GM12878 (cell line): Measurements from ENCODE around the gene ATP1A1. TPM values are rescaled to one million over a fixed set of nuclear protein-coding genes. Genes with fewer than 3 reads are reported as not detected.

ENCODE experiments used
- ATAC-seq: fragments of 200-7000 bp; cut with Tn5 transposase; 3 replicates; pipeline ENCODE4 v1.9.1; 2020; ENCODE audit warnings: mild to moderate bottlenecking, moderate library complexity
- BruUV-seq: library from RNA; stranded (reverse); fragments of 400-500 nt; replicated peaks from 2 replicates; lab custom pipeline; 2021; lab: Mats Ljungman, UMichigan
- CTCF ChIA-PET: fragments of 300-600 bp; sonication (Branson Sonifier 250); formaldehyde crosslinking; extraction: SDS; loops from one replicate; lab custom pipeline; 2021; ENCODE audit warnings: inconsistent platforms; lab: Yijun Ruan, JAX
- POLR2A ChIA-PET: fragments of 350-600 bp; formaldehyde crosslinking; extraction: SDS; loops from one replicate; lab custom pipeline; 2021; ENCODE audit warnings: inconsistent platforms; lab: Charles Lee
- RAD21 ChIA-PET: fragments of 300-600 bp; sonication (Branson Sonifier 250); formaldehyde crosslinking; loops from one replicate; lab custom pipeline; 2023; ENCODE audit warnings: antibody characterized with exemption; ENCODE audit not compliant: unreplicated experiment; lab: Charles Lee
- SMC1A ChIA-PET: fragments of 300-600 bp; sonication (Branson Sonifier 250); formaldehyde crosslinking; loops from one replicate; lab custom pipeline; 2023; ENCODE audit not compliant: unreplicated experiment, uncharacterized antibody; lab: Charles Lee
- DNase-seq: peaks from one replicate; pipeline ENCODE4 v3.0.0-alpha.2; 2011; ENCODE audit warnings: low read depth, low spot score
- FAIRE-seq: peaks from 3 replicates; lab custom pipeline; 2011; peaks lifted over from hg19 to GRCh38; lab: Jason Lieb, UNC
- H2AFZ ChIP-seq: 2 replicates; pipeline ENCODE4 v1.6.0; 2011; ENCODE audit warnings: low read depth, low read length, control low read depth; ENCODE audit not compliant: control insufficient read depth
- H3K27ac ChIP-seq: 2 replicates; pipeline ENCODE4 v1.5.1; 2011; ENCODE audit warnings: control low read depth; ENCODE audit not compliant: control insufficient read depth, insufficient read depth
- H3K27me3 ChIP-seq, 2 experiments: replicated peaks in 1 of 2; 2 replicates each; pipeline versions ENCODE4 v1.6.0 to v1.6.1; 2011; ENCODE audit warnings: low read length in 1 of 2; ENCODE audit not compliant: control insufficient read depth in 2 of 2, insufficient read depth in 2 of 2
- H3K36me3 ChIP-seq, 2 experiments: 2 replicates each; pipeline ENCODE4 v1.5.1; 2011; ENCODE audit warnings: low read length in 1 of 2; ENCODE audit not compliant: control insufficient read depth in 2 of 2, insufficient read depth in 2 of 2
- H3K4me1 ChIP-seq: 2 replicates; pipeline ENCODE4 v1.6.1; 2011; ENCODE audit warnings: mild to moderate bottlenecking, low read length, moderate library complexity, mixed read lengths; ENCODE audit not compliant: control insufficient read depth, insufficient read depth
- H3K4me2 ChIP-seq: 2 replicates; pipeline ENCODE4 v1.6.0; 2011; ENCODE audit warnings: control low read depth; ENCODE audit not compliant: control insufficient read depth, insufficient read depth
- H3K4me3 ChIP-seq: fragments of 200-600 bp; sonication (generic); 2 replicates; pipeline ENCODE4 v1.5.1; 2016
- H3K79me2 ChIP-seq: 2 replicates; pipeline ENCODE4 v1.6.0; 2011; ENCODE audit warnings: low read length; ENCODE audit not compliant: control insufficient read depth, insufficient read depth
- H3K9ac ChIP-seq: 2 replicates; pipeline ENCODE4 v1.8.0; 2011; ENCODE audit warnings: low read length, control low read depth, mixed read lengths; ENCODE audit not compliant: control insufficient read depth, insufficient read depth
- H3K9me3 ChIP-seq: replicated peaks from 3 replicates; pipeline ENCODE4 v1.5.1; 2011; ENCODE audit warnings: mild to moderate bottlenecking, low read length; ENCODE audit not compliant: control insufficient read depth, insufficient read depth
- H4K20me1 ChIP-seq: 2 replicates; pipeline ENCODE4 v1.6.0; 2011; ENCODE audit not compliant: control insufficient read depth, insufficient read depth
- BCL11A ChIP-seq: IDR thresholded peaks from 2 replicates; pipeline ENCODE4 v1.6.1; 2011; ENCODE audit warnings: low read depth, low read length
- EGR1 ChIP-seq, 2 experiments: IDR thresholded peaks; 1 replicate in 1 of 2; 2 replicates in 1 of 2; pipeline ENCODE4 v1.6.1; 2011 to 2012; ENCODE audit warnings: low read depth in 2 of 2, low read length in 2 of 2, borderline replicate concordance in 1 of 2, mild to moderate bottlenecking in 1 of 2, moderate library complexity in 1 of 2
- MEF2B ChIP-seq: fragments of 450-650 bp; IDR thresholded peaks from 2 replicates; pipeline ENCODE4 v1.6.1; 2018; ENCODE audit warnings: mild to moderate bottlenecking, moderate library complexity; ENCODE audit not compliant: partially characterized antibody, poor library complexity, severe bottlenecking
- PAX5 ChIP-seq: IDR thresholded peaks from 2 replicates; pipeline ENCODE4 v1.6.1; 2011; ENCODE audit warnings: low read depth, low read length, borderline replicate concordance
- SREBF1 ChIP-seq: IDR thresholded peaks from 2 replicates; pipeline ENCODE4 v1.6.1; 2012; ENCODE audit warnings: mild to moderate bottlenecking, low read length
- ZNF24 ChIP-seq: fragments of 450-650 bp; IDR thresholded peaks from 2 replicates; pipeline ENCODE4 v1.6.1; 2017; ENCODE audit warnings: antibody characterized with exemption, mild to moderate bottlenecking
- WGBS: methylation state at CpG from one replicate; pipeline ENCODE4 v1.1.6; 2016; ENCODE audit warnings: low lambda C conversion rate; ENCODE audit not compliant: insufficient replicate concordance, insufficient coverage; ENCODE audit errors: missing lambda C conversion rate; 5-methylcytosine and 5-hydroxymethylcytosine counted together
- in situ Hi-C: fragments of 300-500 bp; cut with MboI; formaldehyde crosslinking; loops from 9 replicates; pipeline ENCODE4 v1.14.3; 2018; ENCODE audit warnings: mixed read lengths
- intact Hi-C: fragments of 100-400 bp; cut with micrococcal nuclease; formaldehyde crosslinking; loops from one replicate; pipeline ENCODE4 v1.14.2; 2022; ENCODE audit not compliant: unreplicated experiment
- polyA plus RNA-seq, 11 experiments: library from polyadenylated mRNA; depleted of rRNA in 4 of 11; unstranded in 6 of 11; stranded (reverse) in 5 of 11; fragments of >200 nt; fragmentation: Nextera tagmentation in 4 of 11; fragmentation: Illumina TruSeq in 1 of 11; extraction: Ambion mirVana in 4 of 11; extraction: Trizol in 1 of 11; gene quantifications; 1 replicate in 1 of 11; 2 replicates in 10 of 11; pipeline versions ENCODE4 v1.2.1 to v1.2.3, GENCODE V29; 2011 to 2016; ENCODE audit warnings: inconsistent platforms in 2 of 11, missing spikeins in 2 of 11, low read depth in 1 of 11
- total RNA-seq, 4 experiments: library from RNA; depleted of rRNA in 3 of 4; stranded (reverse); fragments of >200 nt in 3 of 4; fragmentation: Illumina TruSeq in 1 of 4; extraction: Trizol in 1 of 4; gene quantifications; 2 replicates each; pipeline versions ENCODE4 v1.2.1 to v1.2.3, GENCODE V29; 2013 to 2021
- TF ChIP-seq, protein P1 (sequence below): fragments of 450-650 bp; IDR thresholded peaks from 2 replicates; pipeline ENCODE4 v1.6.1; 2016; ENCODE audit warnings: mild to moderate bottlenecking
- TF ChIP-seq, protein P2 (sequence below): IDR thresholded peaks from 2 replicates; pipeline ENCODE4 v1.6.1; 2012; ENCODE audit warnings: improper control_type of control experiment, low read depth, low read length; ENCODE audit not compliant: insufficient replicate concordance

The ATP1A1 gene
- total and polyA plus RNA-seq, 10 of the 15 experiments (the other 5 are each of a cell fraction or from before 2014, with no cell fraction given) = 113 to 566 (median 313) TPM

DNA sequence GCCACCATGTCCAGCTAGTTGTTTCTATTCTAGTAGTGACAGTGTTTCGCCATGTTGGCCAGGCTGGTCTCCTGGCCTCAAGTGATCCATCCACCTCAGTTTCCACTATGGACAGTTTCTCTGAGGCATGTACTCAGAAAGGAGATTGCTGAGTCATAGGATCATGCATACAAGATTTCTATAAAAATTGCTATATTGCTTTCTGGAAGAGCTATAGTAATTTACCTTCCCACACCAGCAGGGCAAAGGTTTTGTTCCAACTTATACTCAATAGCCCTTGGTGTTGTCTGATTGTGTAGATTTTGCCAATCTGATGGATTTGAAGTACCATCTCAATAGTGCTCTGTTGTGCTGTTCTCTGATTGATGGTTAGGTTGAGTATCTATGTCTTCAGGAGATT is 15.6 kb upstream of the ATP1A1 start:
- Histone ChIP-seq H3K9ac (no peak overlapping the region), H3K27ac (no peak overlapping the region), H3K79me2 (no peaks in the 10 kb centered on the region), H3K4me1 (no peaks in the 10 kb centered on the region), H3K4me2 (no peak overlapping the region), H4K20me1 (no peaks in the 10 kb centered on the region), H3K36me3 (no peaks in the 10 kb centered on the region), H3K9me3 (no peaks in the 10 kb centered on the region), H3K27me3 (no peaks in the 10 kb centered on the region), H3K4me3 (no peak overlapping the region), H2AFZ (no peak overlapping the region)
- ATAC-seq (no peak), DNase-seq (no peak), FAIRE-seq (no peak)
- ChIA-PET POLR2A (no interaction called here), CTCF (interaction anchor here (1.3 to 3.7 kb wide), 6 partner anchors 10 to 204 kb away, joined by 3 to 75 read pairs (median 10); no protein-coding TSS in a partner anchor), RAD21 (interaction anchor here (0.9 to 3.9 kb wide), 3 partner anchors 124 to 129 kb away, joined by 3 to 40 read pairs (median 3); no protein-coding TSS in a partner anchor), SMC1A (interaction anchor here (0.6 to 3.7 kb wide), 9 partner anchors 9 to 196 kb away, joined by 3 to 39 read pairs (median 4); no protein-coding TSS in a partner anchor)
- 36% methylated on average over 1 of the region's 1 CpG for WGBS
- intact Hi-C loops (no loop called here), in situ Hi-C loops (no loop called here)
- BruUV-seq = no TSS peak
- no peak for TF ChIP-seq BCL11A
- TF ChIP-seq, all 136 proteins: peak for 0

DNA sequence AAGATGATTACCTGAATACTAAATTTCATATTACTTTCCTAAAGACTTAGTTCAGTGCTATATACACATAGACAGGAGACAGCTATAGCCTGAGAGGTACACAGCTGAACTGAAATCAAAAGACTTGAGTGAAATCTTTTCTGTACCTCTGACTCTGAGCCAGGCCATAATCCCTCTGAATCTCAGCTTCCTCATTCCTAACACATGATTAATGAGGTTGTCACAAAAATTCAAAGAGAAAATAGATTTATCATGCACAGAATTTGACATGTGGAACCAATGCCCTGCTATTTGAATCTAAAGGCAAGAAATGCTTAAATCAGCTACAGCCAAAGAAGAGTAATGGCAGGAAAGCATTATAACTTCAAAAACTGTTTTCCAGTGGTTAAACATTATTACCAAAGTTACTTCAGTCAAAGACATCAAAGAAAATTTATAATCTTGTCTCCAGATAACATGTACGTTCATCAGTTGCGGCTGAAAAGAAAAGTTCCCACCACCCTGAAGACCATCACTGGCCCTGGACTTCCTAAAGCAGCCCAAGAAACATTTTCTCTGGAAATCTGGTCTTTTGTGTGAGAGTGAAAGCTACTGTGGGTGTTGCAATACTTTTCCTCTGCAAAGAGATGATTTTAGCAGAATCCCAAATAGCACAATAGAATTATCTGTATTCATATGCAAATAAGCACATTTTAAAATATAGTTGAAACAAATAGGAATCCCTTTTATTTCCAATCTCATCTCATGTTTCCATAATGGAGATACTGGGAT is 13.8 kb upstream of the ATP1A1 start:
- ChIA-PET RAD21 (interaction anchor here (0.9 to 3.9 kb wide), 4 partner anchors 9 to 139 kb away, joined by 3 to 40 read pairs (median 5); no protein-coding TSS in a partner anchor), CTCF (interaction anchor here (1.0 to 3.7 kb wide), 9 partner anchors 24 to 220 kb away, joined by 3 to 75 read pairs (median 6); no protein-coding TSS in a partner anchor), POLR2A (interaction anchor here (0.5 to 1.1 kb wide), 2 partner anchors 16 to 337 kb away, joined by 3 read pairs; no protein-coding TSS in a partner anchor), SMC1A (interaction anchor here (0.6 to 3.7 kb wide), 11 partner anchors 23 to 1715 kb away, joined by 3 to 39 read pairs (median 4); no protein-coding TSS in a partner anchor)
- H3K4me2 ChIP-seq = no peak overlapping the region
- H2AFZ ChIP-seq = no peak overlapping the region
- no peaks in the 10 kb centered on the region for H3K27me3 ChIP-seq
- H4K20me1 ChIP-seq = no peaks in the 10 kb centered on the region
- FAIRE-seq (no peak), ATAC-seq (no peak), DNase-seq (no peak)
- no peaks in the 10 kb centered on the region for H3K9me3 ChIP-seq
- in situ Hi-C loops = no loop called here
- BruUV-seq = no TSS peak
- no peak overlapping the region for H3K4me3 ChIP-seq
- 39% methylated on average over 2 of the region's 2 CpGs for WGBS
- no peaks in the 10 kb centered on the region for H3K36me3 ChIP-seq
- H3K4me1 ChIP-seq = no peaks in the 10 kb centered on the region
- H3K27ac ChIP-seq = no peak overlapping the region
- intact Hi-C loops = no loop called here
- H3K9ac ChIP-seq = no peak overlapping the region
- no peaks in the 10 kb centered on the region for H3K79me2 ChIP-seq
- TF ChIP-seq EGR1 (IDR thresholded peaks at IDR 0.05; ENCODE audit: borderline replicate concordance in 1 of 2, low read depth in 2 of 2, low read length in 2 of 2) (no peak), MEF2B (no peak), SREBF1 (no peak), PAX5 (no peak), ZNF24 (no peak)
- TF ChIP-seq, protein P1, sequence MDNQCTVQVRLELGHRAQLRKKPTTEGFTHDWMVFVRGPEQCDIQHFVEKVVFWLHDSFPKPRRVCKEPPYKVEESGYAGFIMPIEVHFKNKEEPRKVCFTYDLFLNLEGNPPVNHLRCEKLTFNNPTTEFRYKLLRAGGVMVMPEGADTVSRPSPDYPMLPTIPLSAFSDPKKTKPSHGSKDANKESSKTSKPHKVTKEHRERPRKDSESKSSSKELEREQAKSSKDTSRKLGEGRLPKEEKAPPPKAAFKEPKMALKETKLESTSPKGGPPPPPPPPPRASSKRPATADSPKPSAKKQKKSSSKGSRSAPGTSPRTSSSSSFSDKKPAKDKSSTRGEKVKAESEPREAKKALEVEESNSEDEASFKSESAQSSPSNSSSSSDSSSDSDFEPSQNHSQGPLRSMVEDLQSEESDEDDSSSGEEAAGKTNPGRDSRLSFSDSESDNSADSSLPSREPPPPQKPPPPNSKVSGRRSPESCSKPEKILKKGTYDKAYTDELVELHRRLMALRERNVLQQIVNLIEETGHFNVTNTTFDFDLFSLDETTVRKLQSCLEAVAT = no peak
- TF ChIP-seq, protein P2, sequence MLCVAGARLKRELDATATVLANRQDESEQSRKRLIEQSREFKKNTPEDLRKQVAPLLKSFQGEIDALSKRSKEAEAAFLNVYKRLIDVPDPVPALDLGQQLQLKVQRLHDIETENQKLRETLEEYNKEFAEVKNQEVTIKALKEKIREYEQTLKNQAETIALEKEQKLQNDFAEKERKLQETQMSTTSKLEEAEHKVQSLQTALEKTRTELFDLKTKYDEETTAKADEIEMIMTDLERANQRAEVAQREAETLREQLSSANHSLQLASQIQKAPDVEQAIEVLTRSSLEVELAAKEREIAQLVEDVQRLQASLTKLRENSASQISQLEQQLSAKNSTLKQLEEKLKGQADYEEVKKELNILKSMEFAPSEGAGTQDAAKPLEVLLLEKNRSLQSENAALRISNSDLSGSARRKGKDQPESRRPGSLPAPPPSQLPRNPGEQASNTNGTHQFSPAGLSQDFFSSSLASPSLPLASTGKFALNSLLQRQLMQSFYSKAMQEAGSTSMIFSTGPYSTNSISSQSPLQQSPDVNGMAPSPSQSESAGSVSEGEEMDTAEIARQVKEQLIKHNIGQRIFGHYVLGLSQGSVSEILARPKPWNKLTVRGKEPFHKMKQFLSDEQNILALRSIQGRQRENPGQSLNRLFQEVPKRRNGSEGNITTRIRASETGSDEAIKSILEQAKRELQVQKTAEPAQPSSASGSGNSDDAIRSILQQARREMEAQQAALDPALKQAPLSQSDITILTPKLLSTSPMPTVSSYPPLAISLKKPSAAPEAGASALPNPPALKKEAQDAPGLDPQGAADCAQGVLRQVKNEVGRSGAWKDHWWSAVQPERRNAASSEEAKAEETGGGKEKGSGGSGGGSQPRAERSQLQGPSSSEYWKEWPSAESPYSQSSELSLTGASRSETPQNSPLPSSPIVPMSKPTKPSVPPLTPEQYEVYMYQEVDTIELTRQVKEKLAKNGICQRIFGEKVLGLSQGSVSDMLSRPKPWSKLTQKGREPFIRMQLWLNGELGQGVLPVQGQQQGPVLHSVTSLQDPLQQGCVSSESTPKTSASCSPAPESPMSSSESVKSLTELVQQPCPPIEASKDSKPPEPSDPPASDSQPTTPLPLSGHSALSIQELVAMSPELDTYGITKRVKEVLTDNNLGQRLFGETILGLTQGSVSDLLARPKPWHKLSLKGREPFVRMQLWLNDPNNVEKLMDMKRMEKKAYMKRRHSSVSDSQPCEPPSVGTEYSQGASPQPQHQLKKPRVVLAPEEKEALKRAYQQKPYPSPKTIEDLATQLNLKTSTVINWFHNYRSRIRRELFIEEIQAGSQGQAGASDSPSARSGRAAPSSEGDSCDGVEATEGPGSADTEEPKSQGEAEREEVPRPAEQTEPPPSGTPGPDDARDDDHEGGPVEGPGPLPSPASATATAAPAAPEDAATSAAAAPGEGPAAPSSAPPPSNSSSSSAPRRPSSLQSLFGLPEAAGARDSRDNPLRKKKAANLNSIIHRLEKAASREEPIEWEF = no peak
